IMR-90 (cell line): ENCODE data around the gene CDK5RAP2. TPM values are rescaled to one million over a fixed set of nuclear protein-coding genes. Genes with fewer than 3 reads are reported as not detected.

Source experiments
- ATAC-seq: fragments of 200-7000 bp; cut with Tn5 transposase; 2 replicates; pipeline ENCODE4 v1.9.1; 2020; ENCODE audit warnings: low read depth, mild to moderate bottlenecking, moderate library complexity
- BruUV-seq: library from RNA; stranded (reverse); fragments of 400-500 nt; replicated peaks from 2 replicates; lab custom pipeline; 2021; lab: Mats Ljungman, UMichigan
- CTCF ChIA-PET: fragments of 300-600 bp; formaldehyde crosslinking; extraction: SDS; loops from one replicate; lab custom pipeline; 2021; ENCODE audit warnings: antibody characterized with exemption; lab: Yijun Ruan, JAX
- POLR2A ChIA-PET: fragments of 300-600 bp; sonication (Branson Sonifier 250); formaldehyde crosslinking; loops from one replicate; lab custom pipeline; 2022; ENCODE audit warnings: antibody characterized with exemption; ENCODE audit not compliant: unreplicated experiment; lab: Charles Lee
- DNase-seq: peaks from one replicate; pipeline ENCODE4 v3.0.0; 2013
- H2AFZ ChIP-seq: replicated peaks from 2 replicates; pipeline ENCODE3; 2013; ENCODE audit warnings: low read length, mild to moderate bottlenecking; ENCODE audit not compliant: poor library complexity
- H2AK5ac ChIP-seq: 2 replicates; pipeline ENCODE4 v1.6.1; 2013; ENCODE audit warnings: low read depth, low read length, inconsistent platforms
- H2AK9ac ChIP-seq: replicated peaks from 2 replicates; pipeline ENCODE3; 2013; ENCODE audit warnings: mild to moderate bottlenecking, low read depth, low read length, moderate library complexity; ENCODE audit not compliant: poor library complexity
- H2BK120ac ChIP-seq: 2 replicates; pipeline ENCODE4 v1.6.1; 2013; ENCODE audit warnings: low read depth, low read length, inconsistent platforms
- H2BK15ac ChIP-seq: 3 replicates; pipeline ENCODE4 v1.6.1; 2013; ENCODE audit warnings: low read depth, low read length, inconsistent platforms
- H2BK20ac ChIP-seq: 2 replicates; pipeline ENCODE4 v1.6.1; 2013; ENCODE audit warnings: low read depth, mild to moderate bottlenecking, inconsistent platforms, low read length, moderate library complexity
- H2BK5ac ChIP-seq: 2 replicates; pipeline ENCODE4 v1.6.1; 2013; ENCODE audit warnings: mild to moderate bottlenecking, low read depth, low read length, inconsistent platforms; ENCODE audit not compliant: poor library complexity, severe bottlenecking
- H3K14ac ChIP-seq: replicated peaks from 2 replicates; pipeline ENCODE4 v1.6.1; 2013; ENCODE audit warnings: low read depth, low read length, inconsistent platforms
- H3K18ac ChIP-seq: 2 replicates; pipeline ENCODE4 v1.6.1; 2013; ENCODE audit warnings: low read depth, low read length, control low read depth
- H3K23ac ChIP-seq: 2 replicates; pipeline ENCODE4 v1.6.1; 2013; ENCODE audit warnings: low read depth, low read length, inconsistent platforms
- H3K27ac ChIP-seq: 2 replicates; pipeline ENCODE4 v1.5.1; 2013; ENCODE audit warnings: mild to moderate bottlenecking, control low read depth, low read length; ENCODE audit not compliant: insufficient read depth
- H3K27me3 ChIP-seq: 2 replicates; pipeline ENCODE4 v1.6.1; 2013; ENCODE audit warnings: low read length; ENCODE audit not compliant: control insufficient read depth, insufficient read depth
- H3K36me3 ChIP-seq: 2 replicates; pipeline ENCODE4 v1.6.1; 2013; ENCODE audit warnings: low read length, mixed read lengths; ENCODE audit not compliant: control insufficient read depth, insufficient read depth
- H3K4ac ChIP-seq: 2 replicates; pipeline ENCODE4 v1.6.1; 2013; ENCODE audit warnings: low read depth, low read length, inconsistent platforms
- H3K4me1 ChIP-seq: 2 replicates; pipeline ENCODE4 v1.6.1; 2013; ENCODE audit warnings: low read length, mixed read lengths; ENCODE audit not compliant: control insufficient read depth, insufficient read depth
- H3K4me2 ChIP-seq: 2 replicates; pipeline ENCODE4 v1.6.1; 2013; ENCODE audit warnings: low read depth, mild to moderate bottlenecking, control low read depth, low read length, moderate library complexity
- H3K4me3 ChIP-seq: 2 replicates; pipeline ENCODE4 v1.5.1; 2013; ENCODE audit warnings: low read depth, mild to moderate bottlenecking, control low read depth, low read length, moderate library complexity; ENCODE audit not compliant: insufficient read depth
- H3K56ac ChIP-seq: 2 replicates; pipeline ENCODE4 v1.6.1; 2013; ENCODE audit warnings: low read length, inconsistent platforms; ENCODE audit not compliant: insufficient read depth; ENCODE audit errors: extremely low read depth
- H3K79me1 ChIP-seq, 2 experiments: 2 replicates each; pipeline ENCODE4 v1.6.1; 2013; ENCODE audit warnings: low read length in 2 of 2, inconsistent platforms in 1 of 2, low read depth in 1 of 2
- H3K9ac ChIP-seq: 2 replicates; pipeline ENCODE4 v1.6.1; 2013; ENCODE audit warnings: low read depth, low read length, control low read depth
- H3K9me1 ChIP-seq: 2 replicates; pipeline ENCODE4 v1.6.1; 2013; ENCODE audit warnings: low read length, inconsistent platforms; ENCODE audit not compliant: insufficient read depth
- H3K9me3 ChIP-seq: 2 replicates; pipeline ENCODE4 v1.6.1; 2013; ENCODE audit warnings: low read length; ENCODE audit not compliant: control insufficient read depth, insufficient read depth
- H4K20me1 ChIP-seq: 2 replicates; pipeline ENCODE4 v1.6.1; 2013; ENCODE audit warnings: low read length, inconsistent platforms; ENCODE audit not compliant: insufficient read depth
- H4K5ac ChIP-seq: 2 replicates; pipeline ENCODE4 v1.6.1; 2013; ENCODE audit warnings: mild to moderate bottlenecking, low read depth, low read length, control low read depth
- H4K8ac ChIP-seq, 2 experiments: 2 replicates each; pipeline ENCODE4 v1.6.1; 2013; ENCODE audit warnings: low read depth in 2 of 2, low read length in 2 of 2, control low read depth in 1 of 2, inconsistent platforms in 1 of 2
- H4K91ac ChIP-seq: 2 replicates; pipeline ENCODE4 v1.6.1; 2013; ENCODE audit warnings: low read depth, low read length, inconsistent platforms; ENCODE audit not compliant: insufficient read depth
- BHLHE40 ChIP-seq: fragments of 150-350 bp; IDR thresholded peaks from 2 replicates; pipeline ENCODE4 v1.6.1; 2016; ENCODE audit warnings: mild to moderate bottlenecking, low read depth, low read length
- CEBPB ChIP-seq: IDR thresholded peaks from 2 replicates; pipeline ENCODE4 v1.6.1; 2012; ENCODE audit warnings: low read depth, low read length, improper control_type of control experiment
- CHD1 ChIP-seq: IDR thresholded peaks from 2 replicates; pipeline ENCODE4 v1.6.1; 2012; ENCODE audit warnings: low read depth, low read length, improper control_type of control experiment
- CTCF ChIP-seq: conservative IDR thresholded peaks from 2 replicates; pipeline ENCODE4 v1.5.1; 2012; ENCODE audit warnings: mild to moderate bottlenecking, low read depth, low read length, improper control_type of control experiment
- ELK1 ChIP-seq: fragments of 150-350 bp; IDR thresholded peaks from 2 replicates; pipeline ENCODE4 v1.6.1; 2016; ENCODE audit warnings: low read depth, mild to moderate bottlenecking, low read length, moderate library complexity, borderline replicate concordance
- FOS ChIP-seq: fragments of 150-350 bp; IDR thresholded peaks from 2 replicates; pipeline ENCODE4 v1.6.1; 2016; ENCODE audit warnings: low read depth, low read length
- MAFK ChIP-seq: IDR thresholded peaks from 2 replicates; pipeline ENCODE4 v1.6.1; 2012; ENCODE audit warnings: low read depth, low read length, improper control_type of control experiment
- MAZ ChIP-seq: IDR thresholded peaks from 2 replicates; pipeline ENCODE4 v1.6.1; 2012; ENCODE audit warnings: low read depth, mild to moderate bottlenecking, low read length, improper control_type of control experiment, moderate library complexity, borderline replicate concordance
- MXI1 ChIP-seq: IDR thresholded peaks from 2 replicates; pipeline ENCODE4 v1.6.1; 2012; ENCODE audit warnings: low read depth, mild to moderate bottlenecking, low read length, moderate library complexity, borderline replicate concordance
- NFE2L2 ChIP-seq: fragments of 150-350 bp; IDR thresholded peaks from 2 replicates; pipeline ENCODE4 v1.6.1; 2016; ENCODE audit warnings: low read depth, mild to moderate bottlenecking, low read length
- POLR2A ChIP-seq: IDR thresholded peaks from 2 replicates; pipeline ENCODE4 v1.6.1; 2012; ENCODE audit warnings: mild to moderate bottlenecking, low read depth, low read length
- RAD21 ChIP-seq: IDR thresholded peaks from 2 replicates; pipeline ENCODE4 v1.6.1; 2012; ENCODE audit warnings: low read length, improper control_type of control experiment
- RCOR1 ChIP-seq: IDR thresholded peaks from 2 replicates; pipeline ENCODE4 v1.6.1; 2012; ENCODE audit warnings: mild to moderate bottlenecking, low read length, improper control_type of control experiment; ENCODE audit not compliant: insufficient replicate concordance
- RFX5 ChIP-seq: IDR thresholded peaks from 2 replicates; pipeline ENCODE4 v1.8.0; 2012; ENCODE audit warnings: low read depth, mild to moderate bottlenecking, low read length, moderate library complexity
- SMC3 ChIP-seq: fragments of 150-350 bp; IDR thresholded peaks from 2 replicates; pipeline ENCODE4 v1.6.1; 2016; ENCODE audit warnings: low read depth, mild to moderate bottlenecking, antibody characterized with exemption, low read length, moderate library complexity
- USF2 ChIP-seq: fragments of 150-350 bp; IDR thresholded peaks from 2 replicates; pipeline ENCODE4 v1.6.1; 2017; ENCODE audit warnings: mild to moderate bottlenecking, antibody characterized with exemption, low read length, low read depth
- WGBS, 2 experiments: methylation state at CpG; one replicate each; pipeline versions ENCODE4 v1.1.5 to v1.1.7; 2013; ENCODE audit warnings: missing lambda C conversion rate in 2 of 2; ENCODE audit not compliant: insufficient read length in 1 of 2; ENCODE audit errors: extremely low coverage in 2 of 2; 5-methylcytosine and 5-hydroxymethylcytosine counted together
- dilution Hi-C: fragments of 300-500 bp; cut with HindIII; formaldehyde crosslinking; loops from one replicate; pipeline ENCODE4 v1.14.3; 2018; ENCODE audit warnings: low sequenced_read_pairs; ENCODE audit not compliant: unreplicated experiment
- in situ Hi-C: fragments of 300-500 bp; cut with MboI; formaldehyde crosslinking; loops from 3 replicates; pipeline ENCODE4 v1.14.3; 2019; ENCODE audit warnings: low sequenced_read_pairs, inconsistent platforms, mixed read lengths
- intact Hi-C: fragments of 100-400 bp; cut with micrococcal nuclease; formaldehyde crosslinking; loops from 2 replicates; pipeline ENCODE4 v1.10.0; 2022
- polyA plus RNA-seq, 3 experiments: library from polyadenylated mRNA; depleted of rRNA; stranded (reverse); fragments of >200 nt; gene quantifications; 2 replicates each; pipeline ENCODE4 v1.2.3, GENCODE V29; 2012; ENCODE audit warnings: low replicate concordance in 1 of 3
- total RNA-seq: library from RNA; depleted of rRNA; stranded (reverse); fragments of >200 nt; gene quantifications from 2 replicates; pipeline ENCODE4 v1.2.3, GENCODE V29; 2012

Gene CDK5RAP2
- total and polyA plus RNA-seq, 2 of the 4 experiments (the other 2 are of a cell fraction) = 29.5 to 31.7 TPM

GRCh38 chr9:120481248-120481647, 98.7 kb downstream of the CDK5RAP2 start:
- Histone ChIP-seq H2AK9ac (no peak overlapping the region), H4K8ac (no peak overlapping the region), H3K23ac (no peak overlapping the region), H3K79me1 (peaks cover 4 to 15% of the 10 kb centered on the region in 2 experiments; a peak in 1 of 4 replicates), H4K20me1 (no peaks in the 10 kb centered on the region; the same call in 1 of the 2 replicates), H3K27me3 (no peaks in the 10 kb centered on the region), H4K5ac (no peak overlapping the region), H3K4me3 (no peak overlapping the region), H3K4ac (no peak overlapping the region), H2BK15ac (no peak overlapping the region), H3K9me3 (no peaks in the 10 kb centered on the region), H2AFZ (no peak overlapping the region), H3K36me3 (peaks cover 3% of the 10 kb centered on the region; the same call in 1 of the 2 replicates), H3K4me1 (peaks cover 5% of the 10 kb centered on the region), H3K9ac (no peak overlapping the region), H3K4me2 (no peak overlapping the region), H3K18ac (no peak overlapping the region), H2BK5ac (no peak overlapping the region), H3K14ac (no peak overlapping the region), H2BK120ac (no peak overlapping the region), H2AK5ac (no peak overlapping the region), H2BK20ac (no peak overlapping the region), H3K56ac (no peak overlapping the region), H3K27ac (no peak overlapping the region), H3K9me1 (peaks cover 6% of the 10 kb centered on the region), H4K91ac (no peak overlapping the region)
- in situ Hi-C loops (no loop called here), dilution Hi-C loops (no loop called here), intact Hi-C loops (no loop called here)
- BruUV-seq = no TSS peak
- no CpG with 5 or more reads among the region's 1 CpG for WGBS, 2 experiments
- ChIA-PET POLR2A (no interaction called here), CTCF (no interaction called here)
- DNase-seq = no peak
- TF ChIP-seq USF2 (no peak), CTCF (no peak), FOS (no peak), RAD21 (no peak), RFX5 (no peak), BHLHE40 (no peak), ELK1 (no peak), RCOR1 (no peak), MAFK (no peak), POLR2A (no peak), NFE2L2 (no peak), MAZ (no peak), CHD1 (no peak), SMC3 (no peak), MXI1 (no peak), CEBPB (no peak)
- ATAC-seq = no peak
